NCI-H1436 treated with DMSO at 0.1 percent for 48 hours (cell line): ENCODE data around the gene STK38L.

Experiments
- DNase-seq: peaks from one replicate; lab custom pipeline; 2025; lab: John Stamatoyannopoulos, UW

STK38L gene

GRCh38 chr12:27243804-27244688 is at the start of gene STK38L:
Gene STK38L, plus strand, starts transcription at chr12:27244286. Its CDS starts 53,435 bp downstream, at chr12:27297721.
- DNase-seq: peak; percentile 81

- no peak for DNase-seq
Observed at GRCh38 chr12:27194644-27195043, 49.4 kb upstream of the STK38L start.

- no peak for DNase-seq
Observed at GRCh38 chr12:27198036-27198435, 46.0 kb upstream of the STK38L start.

- DNase-seq: no peak
Observed at GRCh38 chr12:27199638-27200300, 44.3 kb upstream of the STK38L start.

GRCh38 chr12:27201169-27201568 is 42.9 kb upstream of the STK38L start:
- no peak for DNase-seq

- no peak for DNase-seq
Observed at GRCh38 chr12:27206801-27207502, 37.1 kb upstream of the STK38L start.

- no peak for DNase-seq
Observed at GRCh38 chr12:27207615-27208413, 36.3 kb upstream of the STK38L start.

- DNase-seq: no peak
Observed at GRCh38 chr12:27208414-27208750, 35.7 kb upstream of the STK38L start.

- no peak for DNase-seq
Observed at GRCh38 chr12:27209257-27209910, 34.7 kb upstream of the STK38L start.

- no peak for DNase-seq
Observed at GRCh38 chr12:27210187-27210586, 33.9 kb upstream of the STK38L start.

- no peak for DNase-seq
Observed at GRCh38 chr12:27212861-27213260, 31.2 kb upstream of the STK38L start.

GRCh38 chr12:27213304-27213703 is 30.8 kb upstream of the STK38L start:
- no peak for DNase-seq

- DNase-seq: no peak
Observed at GRCh38 chr12:27213830-27214787, 30.0 kb upstream of the STK38L start.

- DNase-seq: no peak
Observed at GRCh38 chr12:27217590-27217989, 26.5 kb upstream of the STK38L start.

- DNase-seq: no peak
Observed at GRCh38 chr12:27219693-27220054, 24.4 kb upstream of the STK38L start.

GRCh38 chr12:27220055-27220987 is 23.8 kb upstream of the STK38L start:
- DNase-seq: no peak

GRCh38 chr12:27220988-27221345 is 23.1 kb upstream of the STK38L start:
- no peak for DNase-seq

- no peak for DNase-seq
Observed at GRCh38 chr12:27221625-27222387, 22.3 kb upstream of the STK38L start.
